Gastrocnemius medialis (tissue), 4 donors: Measurements from ENCODE around the gene INTS13. TPM values are rescaled to one million over a fixed set of nuclear protein-coding genes. Genes with fewer than 3 reads are reported as not detected.

Experiments
- ATAC-seq, 2 donors: fragments of 150-250 bp; one replicate each; pipeline ENCODE4 v1.9.1; 2016
- DNase-seq, 2 donors: peaks; one replicate each; pipeline ENCODE4 v3.0.0-alpha.2; 2019
- H3K27ac ChIP-seq, 4 donors: fragments of 200-600 bp; sonication (generic); 1 replicate in 1 of 4; 2 replicates in 3 of 4; pipeline ENCODE4 v1.5.1; 2016 to 2018; ENCODE audit warnings: mild to moderate bottlenecking in 2 of 4, moderate library complexity in 1 of 4
- H3K27me3 ChIP-seq, 3 donors: fragments of 200-600 bp; sonication (generic) in 2 of 3; 1 replicate in 1 of 3; 2 replicates in 2 of 3; pipeline versions ENCODE4 v1.5.1 to v1.6.0; 2016 to 2019; ENCODE audit warnings: mild to moderate bottlenecking in 1 of 3, moderate library complexity in 1 of 3
- H3K36me3 ChIP-seq, 2 donors: fragments of 200-600 bp; sonication (generic) in 1 of 2; one replicate each; pipeline ENCODE4 v1.5.1; 2017 to 2018
- H3K4me1 ChIP-seq, 2 donors: fragments of 200-600 bp; sonication (generic) in 1 of 2; one replicate each; pipeline ENCODE4 v1.5.1; 2016 to 2017; ENCODE audit warnings: mild to moderate bottlenecking in 2 of 2
- H3K4me3 ChIP-seq, 4 donors: fragments of 200-600 bp; sonication (generic) in 3 of 4; 1 replicate in 1 of 4; 2 replicates in 3 of 4; pipeline ENCODE4 v1.5.1; 2016 to 2019; ENCODE audit warnings: mild to moderate bottlenecking in 2 of 4
- H3K9me3 ChIP-seq, 3 donors: fragments of 200-600 bp; sonication (generic) in 2 of 3; 1 replicate in 1 of 3; 2 replicates in 2 of 3; pipeline ENCODE4 v1.5.1; 2016 to 2019
- POLR2A ChIP-seq, 2 donors: fragments of 450-650 bp; IDR thresholded peaks; one replicate each; pipeline ENCODE4 v1.6.1; 2017; ENCODE audit warnings: antibody characterized with exemption in 2 of 2, mild to moderate bottlenecking in 2 of 2, moderate library complexity in 2 of 2
- in situ Hi-C, 4 donors: fragments of 200-750 bp; cut with MboI; loops; one replicate each; pipeline versions ENCODE4 v1.15.0 to v1.8.0; 2017; ENCODE audit warnings: low sequenced_read_pairs in 4 of 4
- intact Hi-C: fragments of 100-400 bp; cut with DNase I; formaldehyde crosslinking; loops from one replicate; pipeline ENCODE4 v1.15.1; 2023; ENCODE audit warnings: low total_unique reads
- total RNA-seq, 4 donors: library from RNA; depleted of rRNA; stranded (reverse); fragments of >200 nt; gene quantifications; one replicate each; pipeline versions ENCODE4 v1.1.0 to v1.2.3, GENCODE V29; 2016
- TF ChIP-seq, protein P1 (sequence below), 5 experiments: fragments of 450-650 bp in 3 of 5; fragments of 200-600 bp in 2 of 5; sonication (generic) in 2 of 5; IDR thresholded peaks in 4 of 5; conservative IDR thresholded peaks in 1 of 5; 1 replicate in 4 of 5; 2 replicates in 1 of 5; pipeline ENCODE4 v1.5.1; 2016 to 2019; ENCODE audit warnings: antibody characterized with exemption in 5 of 5, mild to moderate bottlenecking in 3 of 5, moderate library complexity in 3 of 5

INTS13 gene
- total RNA-seq, 4 donors from 2014 or later = 21.3 to 39.9 (median 32.7) TPM

DNA sequence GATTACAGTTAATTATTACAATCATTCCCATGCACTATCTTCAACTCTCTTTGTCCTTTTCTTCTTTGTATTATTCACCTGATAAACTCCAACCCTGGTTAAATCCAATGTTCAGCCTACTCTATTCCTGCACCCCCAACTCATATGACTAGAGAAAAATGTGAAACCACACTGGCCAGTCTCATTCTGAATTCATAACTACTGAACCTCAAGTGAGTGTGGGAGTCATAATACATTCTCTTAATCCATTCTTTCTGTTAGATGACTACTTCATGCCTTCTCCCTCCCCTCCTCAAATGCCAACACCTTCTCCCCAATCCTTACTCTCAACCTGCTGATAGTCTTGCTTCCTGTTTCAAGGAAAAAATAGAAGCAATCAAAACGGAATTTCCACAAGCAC lies 82.4 kb downstream of the INTS13 start:
- no peak overlapping the region for H3K27ac ChIP-seq
- H3K27me3 ChIP-seq = no peaks in the 10 kb centered on the region
- peaks cover 0 to 6% of the 10 kb centered on the region in 2 donors for H3K4me1 ChIP-seq
- H3K4me3 ChIP-seq = no peak overlapping the region
- DNase-seq (no peak), ATAC-seq (no peak)
- intact Hi-C loops = no loop called here
- H3K36me3 ChIP-seq = no peaks in the 10 kb centered on the region
- in situ Hi-C loops = no loop called here
- H3K9me3 ChIP-seq = no peaks in the 10 kb centered on the region
- TF ChIP-seq, protein P1, sequence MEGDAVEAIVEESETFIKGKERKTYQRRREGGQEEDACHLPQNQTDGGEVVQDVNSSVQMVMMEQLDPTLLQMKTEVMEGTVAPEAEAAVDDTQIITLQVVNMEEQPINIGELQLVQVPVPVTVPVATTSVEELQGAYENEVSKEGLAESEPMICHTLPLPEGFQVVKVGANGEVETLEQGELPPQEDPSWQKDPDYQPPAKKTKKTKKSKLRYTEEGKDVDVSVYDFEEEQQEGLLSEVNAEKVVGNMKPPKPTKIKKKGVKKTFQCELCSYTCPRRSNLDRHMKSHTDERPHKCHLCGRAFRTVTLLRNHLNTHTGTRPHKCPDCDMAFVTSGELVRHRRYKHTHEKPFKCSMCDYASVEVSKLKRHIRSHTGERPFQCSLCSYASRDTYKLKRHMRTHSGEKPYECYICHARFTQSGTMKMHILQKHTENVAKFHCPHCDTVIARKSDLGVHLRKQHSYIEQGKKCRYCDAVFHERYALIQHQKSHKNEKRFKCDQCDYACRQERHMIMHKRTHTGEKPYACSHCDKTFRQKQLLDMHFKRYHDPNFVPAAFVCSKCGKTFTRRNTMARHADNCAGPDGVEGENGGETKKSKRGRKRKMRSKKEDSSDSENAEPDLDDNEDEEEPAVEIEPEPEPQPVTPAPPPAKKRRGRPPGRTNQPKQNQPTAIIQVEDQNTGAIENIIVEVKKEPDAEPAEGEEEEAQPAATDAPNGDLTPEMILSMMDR (IDR thresholded peaks at IDR 0.05 in 4 of 5, conservative IDR thresholded peaks at IDR 0.05 in 1 of 5) = no peak
- TF ChIP-seq POLR2A (IDR thresholded peaks at IDR 0.05) = no peak

Other genes starting within 250 kb of the INTS13 start
- 10 to 100 TPM in 1 of 4 donors, 1 to 10 TPM in 3; 3.8 to 23.8 (median 4.1) TPM for gene ITPR2, start 104.8 kb downstream of the INTS13 start, total RNA-seq
- 10 to 100 TPM; 43.8 to 56.4 (median 45.9) TPM for gene FGFR1OP2, start 489 bp upstream of the INTS13 start, total RNA-seq
- gene TM7SF3, start 76.4 kb upstream of the INTS13 start, total RNA-seq = 10 to 100 TPM in 3 of 4 donors, 1 to 10 TPM in 1; 8.6 to 19.8 (median 14.3) TPM
- gene MED21, start 84.6 kb upstream of the INTS13 start, total RNA-seq = 10 to 100 TPM; 27.6 to 68.8 (median 39.9) TPM
- gene C12orf71, start 144.6 kb upstream of the INTS13 start, total RNA-seq = not detected